Thyroid gland (tissue), 4 donors: ENCODE results near the gene PRKCZ.

ENCODE experiments used
- POLR2A ChIP-seq, 2 donors: fragments of 450-650 bp; IDR thresholded peaks; one replicate each; pipeline ENCODE4 v1.6.1; 2017; ENCODE audit warnings: antibody characterized with exemption in 2 of 2, mild to moderate bottlenecking in 2 of 2, moderate library complexity in 1 of 2
- TF ChIP-seq, protein P1 (sequence below), 6 experiments: fragments of 200-600 bp in 3 of 6; fragments of 450-650 bp in 3 of 6; sonication (generic) in 3 of 6; IDR thresholded peaks; one replicate each; pipeline ENCODE4 v1.5.1; 2016 to 2019; ENCODE audit warnings: antibody characterized with exemption in 6 of 6, mild to moderate bottlenecking in 2 of 6, inconsistent platforms in 1 of 6, moderate library complexity in 1 of 6

DNA sequence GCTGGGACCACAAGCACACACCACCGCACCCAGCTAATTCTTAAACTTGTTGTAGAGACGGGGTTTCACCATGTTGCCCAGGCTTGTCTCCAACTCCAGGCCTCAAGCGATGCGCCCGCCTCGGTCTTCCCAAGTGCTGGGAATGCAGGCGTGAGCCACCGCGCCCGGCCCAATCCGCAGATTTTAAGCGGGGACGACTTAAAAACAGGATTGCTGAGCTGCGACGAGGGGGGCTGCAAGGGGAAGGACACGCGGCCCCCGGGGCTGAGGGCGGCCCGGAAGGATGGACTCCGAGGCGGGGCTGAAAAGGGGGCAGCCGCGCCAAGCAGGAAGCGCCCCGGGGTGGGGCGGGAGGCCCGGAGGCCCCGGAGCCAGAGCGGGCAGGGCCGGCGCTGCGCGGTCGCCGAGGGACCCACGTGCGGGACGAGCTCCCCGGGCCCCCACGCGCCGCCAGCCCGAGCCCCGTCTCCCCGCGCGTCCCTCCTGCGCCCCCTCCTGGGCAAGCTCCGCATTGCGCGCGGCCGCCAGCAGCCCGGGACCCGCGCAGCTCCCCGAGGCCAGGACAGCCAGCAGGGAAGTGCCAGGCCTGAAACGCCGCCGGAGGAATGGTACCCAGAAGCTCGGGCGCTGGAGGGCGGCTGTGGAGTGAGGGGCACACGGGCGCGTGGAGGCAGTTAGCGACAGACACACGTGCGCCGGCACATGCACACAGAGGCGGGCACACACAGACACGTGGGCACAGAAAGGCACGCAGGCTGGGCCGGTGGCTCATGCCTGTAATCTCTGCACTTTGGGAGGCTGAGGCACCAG, 5.5 kb upstream of the PRKCZ start:
- TF ChIP-seq, protein P1, sequence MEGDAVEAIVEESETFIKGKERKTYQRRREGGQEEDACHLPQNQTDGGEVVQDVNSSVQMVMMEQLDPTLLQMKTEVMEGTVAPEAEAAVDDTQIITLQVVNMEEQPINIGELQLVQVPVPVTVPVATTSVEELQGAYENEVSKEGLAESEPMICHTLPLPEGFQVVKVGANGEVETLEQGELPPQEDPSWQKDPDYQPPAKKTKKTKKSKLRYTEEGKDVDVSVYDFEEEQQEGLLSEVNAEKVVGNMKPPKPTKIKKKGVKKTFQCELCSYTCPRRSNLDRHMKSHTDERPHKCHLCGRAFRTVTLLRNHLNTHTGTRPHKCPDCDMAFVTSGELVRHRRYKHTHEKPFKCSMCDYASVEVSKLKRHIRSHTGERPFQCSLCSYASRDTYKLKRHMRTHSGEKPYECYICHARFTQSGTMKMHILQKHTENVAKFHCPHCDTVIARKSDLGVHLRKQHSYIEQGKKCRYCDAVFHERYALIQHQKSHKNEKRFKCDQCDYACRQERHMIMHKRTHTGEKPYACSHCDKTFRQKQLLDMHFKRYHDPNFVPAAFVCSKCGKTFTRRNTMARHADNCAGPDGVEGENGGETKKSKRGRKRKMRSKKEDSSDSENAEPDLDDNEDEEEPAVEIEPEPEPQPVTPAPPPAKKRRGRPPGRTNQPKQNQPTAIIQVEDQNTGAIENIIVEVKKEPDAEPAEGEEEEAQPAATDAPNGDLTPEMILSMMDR (IDR thresholded peaks at IDR 0.05): peak; percentile 36 to 99 (median 89)
- no peak for TF ChIP-seq POLR2A (IDR thresholded peaks at IDR 0.05)
